HepG2 (cell line): Measurements from ENCODE around the gene SLC27A3. TPM values are rescaled to one million over a fixed set of nuclear protein-coding genes. Genes with fewer than 3 reads are reported as not detected.

Experiments
- ATAC-seq: fragments of 200-7000 bp; cut with Tn5 transposase; 3 replicates; pipeline ENCODE4 v1.9.1; 2020; ENCODE audit warnings: mild to moderate bottlenecking, moderate library complexity
- BruUV-seq: library from RNA; stranded (reverse); fragments of 400-500 nt; replicated peaks from 2 replicates; lab custom pipeline; 2021; lab: Mats Ljungman, UMichigan
- CTCF ChIA-PET: fragments of 300-600 bp; formaldehyde crosslinking; extraction: SDS; loops from one replicate; lab custom pipeline; 2021; ENCODE audit warnings: low total read pairs, inconsistent platforms, low intra/inter-chr PET ratio; lab: Yijun Ruan, JAX
- POLR2A ChIA-PET: fragments of 350-600 bp; sonication (Branson Sonifier 250); formaldehyde crosslinking; loops from one replicate; lab custom pipeline; 2020; ENCODE audit warnings: antibody characterized with exemption, inconsistent platforms; lab: Yijun Ruan, JAX
- DNase-seq: peaks from one replicate; pipeline ENCODE4 v3.0.0-alpha.2; 2015; ENCODE audit warnings: low spot score
- FAIRE-seq: peaks from 3 replicates; lab custom pipeline; 2011; peaks lifted over from hg19 to GRCh38; lab: Jason Lieb, UNC
- H2AFZ ChIP-seq: one replicate; pipeline ENCODE4 v1.6.1; 2011; ENCODE audit warnings: low read length, inconsistent platforms
- H3K27ac ChIP-seq: fragments of 300-600 bp; 3 replicates; pipeline ENCODE4 v1.8.0; 2011; ENCODE audit warnings: mixed run types, mild to moderate bottlenecking, mixed read lengths, low read length, inconsistent platforms; ENCODE audit not compliant: insufficient read depth; ENCODE audit errors: extremely low read length
- H3K27me3 ChIP-seq, 2 experiments: fragments of 200-600 bp in 1 of 2; 2 replicates in 1 of 2; 3 replicates in 1 of 2; pipeline versions ENCODE4 v1.6.0 to v1.8.0; 2011; ENCODE audit warnings: low read length in 2 of 2, mild to moderate bottlenecking in 2 of 2, moderate library complexity in 2 of 2, inconsistent platforms in 1 of 2; ENCODE audit not compliant: insufficient read depth in 2 of 2, control insufficient read depth in 1 of 2
- H3K36me3 ChIP-seq, 2 experiments: fragments of 200-600 bp in 1 of 2; replicated peaks in 1 of 2; 2 replicates in 1 of 2; 3 replicates in 1 of 2; pipeline versions ENCODE4 v1.5.1 to v1.8.0; 2011; ENCODE audit warnings: low read length in 2 of 2, inconsistent platforms in 1 of 2; ENCODE audit not compliant: insufficient read depth in 2 of 2, control insufficient read depth in 1 of 2
- H3K4me1 ChIP-seq: 2 replicates; pipeline ENCODE4 v1.5.1; 2012; ENCODE audit warnings: low read length, inconsistent platforms; ENCODE audit not compliant: insufficient read depth
- H3K4me2 ChIP-seq: 2 replicates; pipeline ENCODE4 v1.6.0; 2011; ENCODE audit warnings: low read depth, low read length, inconsistent platforms
- H3K4me3 ChIP-seq, 3 experiments: fragments of 200-600 bp in 1 of 3; sonication (generic), shearing (Covaris generic) in 1 of 3; replicated peaks in 1 of 3; 2 replicates each; pipeline ENCODE4 v1.5.1; 2011 to 2016; ENCODE audit warnings: low read length in 3 of 3, inconsistent platforms in 2 of 3, low read depth in 2 of 3, mild to moderate bottlenecking in 2 of 3, control low read depth in 1 of 3, mixed read lengths in 1 of 3; ENCODE audit not compliant: insufficient read depth in 1 of 3
- H3K79me2 ChIP-seq: one replicate; pipeline ENCODE4 v1.6.1; 2011; ENCODE audit warnings: low read length, inconsistent platforms; ENCODE audit not compliant: insufficient read depth
- H3K9ac ChIP-seq: 2 replicates; pipeline ENCODE4 v1.6.0; 2011; ENCODE audit warnings: mild to moderate bottlenecking, low read depth, low read length, inconsistent platforms; ENCODE audit not compliant: insufficient read depth
- H3K9me3 ChIP-seq: 2 replicates; pipeline ENCODE4 v1.5.1; 2012; ENCODE audit warnings: mild to moderate bottlenecking, low read length
- H4K20me1 ChIP-seq: 2 replicates; pipeline ENCODE4 v1.6.0; 2011; ENCODE audit warnings: inconsistent platforms, mild to moderate bottlenecking, low read length, moderate library complexity; ENCODE audit not compliant: insufficient read depth
- CAMTA2 ChIP-seq: sonication (generic); formaldehyde crosslinking; IDR thresholded peaks from 2 replicates; pipeline ENCODE4 v1.4.0; 2020; ENCODE audit warnings: mild to moderate bottlenecking, missing genetic modification reagents, borderline replicate concordance
- CBFB ChIP-seq: sonication (generic); formaldehyde crosslinking; IDR thresholded peaks from 2 replicates; pipeline ENCODE4 v1.4.0; 2020; ENCODE audit warnings: missing genetic modification reagents
- ESRRA ChIP-seq: sonication (generic); formaldehyde crosslinking; IDR thresholded peaks from 2 replicates; pipeline ENCODE4 v1.5.1; 2020; ENCODE audit warnings: mild to moderate bottlenecking, low read depth, missing genetic modification reagents
- FOXA3 ChIP-seq: IDR thresholded peaks from 2 replicates; pipeline ENCODE4 v1.6.1; 2016; ENCODE audit warnings: missing genetic modification reagents, missing compliant biosample characterization
- GATAD1 ChIP-seq: IDR thresholded peaks from 2 replicates; pipeline ENCODE4 v1.6.1; 2016; ENCODE audit warnings: missing genetic modification reagents, missing compliant biosample characterization
- HNRNPLL ChIP-seq: fragments of 200-400 bp; formaldehyde crosslinking; IDR thresholded peaks from 2 replicates; pipeline ENCODE4 v1.6.1; 2017; ENCODE audit warnings: mild to moderate bottlenecking, low read depth, low read length; ENCODE audit not compliant: poor library complexity, severe bottlenecking
- MED1 ChIP-seq: sonication (generic); formaldehyde crosslinking; IDR thresholded peaks from 2 replicates; pipeline ENCODE4 v1.4.0; 2020; ENCODE audit warnings: missing genetic modification reagents
- MYPOP ChIP-seq: sonication (generic); formaldehyde crosslinking; IDR thresholded peaks from 2 replicates; pipeline ENCODE4 v1.8.1; 2023; ENCODE audit warnings: mild to moderate bottlenecking, moderate library complexity, missing genetic modification reagents
- NONO ChIP-seq, 2 experiments: fragments of 450-650 bp in 1 of 2; sonication (generic) in 1 of 2; formaldehyde crosslinking in 1 of 2; IDR thresholded peaks in 1 of 2; conservative IDR thresholded peaks in 1 of 2; 2 replicates each; pipeline versions ENCODE4 v1.6.1 to v1.8.0; 2017 to 2022; ENCODE audit warnings: mild to moderate bottlenecking in 1 of 2, missing genetic modification reagents in 1 of 2, moderate library complexity in 1 of 2
- RBFOX2 ChIP-seq: fragments of 200-400 bp; formaldehyde crosslinking; IDR thresholded peaks from 2 replicates; pipeline ENCODE4 v1.6.1; 2017; ENCODE audit warnings: low read depth, mild to moderate bottlenecking, low read length
- RBM39 ChIP-seq: fragments of 200-400 bp; formaldehyde crosslinking; IDR thresholded peaks from one replicate; pipeline ENCODE4 v1.6.1; 2018; ENCODE audit warnings: antibody characterized with exemption, mild to moderate bottlenecking, low read depth, low read length; ENCODE audit not compliant: poor library complexity, severe bottlenecking
- SIN3B ChIP-seq: fragments of 150-350 bp; IDR thresholded peaks from 2 replicates; pipeline ENCODE4 v1.6.1; 2014; ENCODE audit warnings: low read length
- THAP11 ChIP-seq: IDR thresholded peaks from 2 replicates; pipeline ENCODE4 v1.6.1; 2016; ENCODE audit warnings: missing biosample characterization, missing genetic modification reagents
- ZFP91 ChIP-seq: sonication (generic); formaldehyde crosslinking; IDR thresholded peaks from 2 replicates; pipeline ENCODE4 v1.9.0; 2022; ENCODE audit warnings: missing genetic modification reagents, mild to moderate bottlenecking, borderline replicate concordance
- ZGPAT ChIP-seq: IDR thresholded peaks from 2 replicates; pipeline ENCODE4 v1.6.1; 2016; ENCODE audit warnings: mild to moderate bottlenecking
- ZNF30 ChIP-seq: sonication (generic); formaldehyde crosslinking; IDR thresholded peaks from 2 replicates; pipeline ENCODE4 v1.5.0; 2020; ENCODE audit warnings: mild to moderate bottlenecking, missing genetic modification reagents
- WGBS: methylation state at CpG from one replicate; pipeline ENCODE4 v1.1.6; 2017; ENCODE audit warnings: low lambda C conversion rate; 5-methylcytosine and 5-hydroxymethylcytosine counted together
- in situ Hi-C: cut with HindIII; loops from 2 replicates; pipeline ENCODE4 v1.10.0; 2017; ENCODE audit warnings: low pct_unique_long_range_greater_than_20kb; ENCODE audit not compliant: extremely low pct_ligation_motif_present
- intact Hi-C: fragments of 100-400 bp; cut with micrococcal nuclease; formaldehyde crosslinking; loops from one replicate; pipeline ENCODE4 v1.10.0; 2022; ENCODE audit not compliant: unreplicated experiment
- polyA plus RNA-seq, 8 experiments: library from polyadenylated mRNA; depleted of rRNA in 3 of 8; stranded (reverse) in 7 of 8; unstranded in 1 of 8; fragments of >200 nt; fragmentation: Illumina TruSeq in 4 of 8; extraction: Trizol in 4 of 8; gene quantifications; 2 replicates each; pipeline versions ENCODE4 v1.2.1 to v1.2.3, GENCODE V29; 2011 to 2016; ENCODE audit warnings: low read depth in 4 of 8, missing spikeins in 1 of 8, mixed read lengths in 1 of 8; ENCODE audit not compliant: insufficient read depth in 1 of 8
- total RNA-seq, 5 experiments: library from RNA; depleted of rRNA; stranded (reverse); fragments of >200 nt; fragmentation: Illumina TruSeq; extraction: Trizol; gene quantifications; 2 replicates each; pipeline ENCODE4 v1.2.3, GENCODE V29; 2016; ENCODE audit warnings: low read depth in 1 of 5

Gene SLC27A3
- total and polyA plus RNA-seq, 2 of the 13 experiments (the other 11 are each of a cell fraction or from before 2014, with no cell fraction given), result 4.3 to 10.3 TPM

GRCh38 chr1:153775458-153776327 lies 486 bp downstream of the SLC27A3 start:
- intact Hi-C loops (no loop called here), in situ Hi-C loops (loop anchor here (10.0 kb wide), 1 partner anchor 261 kb away; no protein-coding TSS in a partner anchor)
- Histone ChIP-seq H3K9ac (peak overlapping the region; percentile 63), H4K20me1 (no peaks in the 10 kb centered on the region), H3K4me3 (peak overlapping the region; percentile 70 to 83 (median 75)), H3K36me3 (peaks cover 6 to 24% of the 10 kb centered on the region in 2 experiments; a peak in 4 of 5 replicates), H3K4me2 (peak overlapping the region; percentile 92), H3K9me3 (no peaks in the 10 kb centered on the region), H3K79me2 (no peaks in the 10 kb centered on the region), H3K4me1 (peaks cover 50% of the 10 kb centered on the region), H2AFZ (no peak overlapping the region), H3K27ac (peak overlapping the region; percentile 53), H3K27me3 (no peaks in the 10 kb centered on the region)
- ATAC-seq (peak; percentile 76), FAIRE-seq (no peak), DNase-seq (no peak)
- no TSS peak for BruUV-seq
- CTCF ChIA-PET, result no interaction called here
- POLR2A ChIA-PET, result interaction anchor here (0.7 to 2.6 kb wide), 20 partner anchors 8 to 272 kb away, joined by 3 to 14 read pairs (median 4); partner anchors contain the start of genes CHTOP, GATAD2B, INTS3 and JTB
- whole genome bisulfite sequencing, result 0% methylated on average over 9 of the region's 83 CpGs
- peak; percentile 64; the same call in 1 of the 2 replicates for TF ChIP-seq ZGPAT (CRISPR knock-in tag)
- peak; percentile 13; the same call in 1 of the 2 replicates for TF ChIP-seq THAP11 (CRISPR knock-in tag)
- TF ChIP-seq ZNF30, result no peak
- peak; percentile 86 for TF ChIP-seq HNRNPLL
- TF ChIP-seq RBFOX2, result peak; percentile 76
- TF ChIP-seq FOXA3, result 0 out of 2 replicates have a peak, but pooled peaks have one; percentile 13
- TF ChIP-seq NONO (IDR thresholded peaks at IDR 0.05), result no peak
- TF ChIP-seq NONO (CRISPR knock-in tag; conservative IDR thresholded peaks at IDR 0.05), result peak; percentile 65; the same call in 1 of the 2 replicates
- TF ChIP-seq ZFP91 (CRISPR knock-in tag), result peak; percentile 80; the same call in 1 of the 2 replicates
- no peak for TF ChIP-seq SIN3B
- TF ChIP-seq MYPOP, result peak; percentile 91
- peak; percentile 42 for TF ChIP-seq RBM39
- TF ChIP-seq MED1 (CRISPR knock-in tag), result peak; percentile 36; the same call in 1 of the 2 replicates
- TF ChIP-seq CBFB (CRISPR knock-in tag), result 0 out of 2 replicates have a peak, but pooled peaks have one; percentile 32
- peak; percentile 81 for TF ChIP-seq CAMTA2
- peak; percentile 28; the same call in 1 of the 2 replicates for TF ChIP-seq GATAD1 (CRISPR knock-in tag)
- TF ChIP-seq ESRRA (CRISPR knock-in tag), result 0 out of 2 replicates have a peak, but pooled peaks have one; percentile 35
